NOMO-1 (cell line): Measurements from ENCODE around the gene FBXO41.
"Not testable (repeated sequence)": the region's sequence is repeated elsewhere in the genome, so short reads cannot be mapped to it uniquely, and the experiment has no call there.

Experiments
- DNase-seq, 2 experiments: peaks; one replicate each; lab custom pipeline; 2025; ENCODE audit not compliant: unreplicated experiment in 2 of 2; lab: John Stamatoyannopoulos, UW

FBXO41 gene

DNA sequence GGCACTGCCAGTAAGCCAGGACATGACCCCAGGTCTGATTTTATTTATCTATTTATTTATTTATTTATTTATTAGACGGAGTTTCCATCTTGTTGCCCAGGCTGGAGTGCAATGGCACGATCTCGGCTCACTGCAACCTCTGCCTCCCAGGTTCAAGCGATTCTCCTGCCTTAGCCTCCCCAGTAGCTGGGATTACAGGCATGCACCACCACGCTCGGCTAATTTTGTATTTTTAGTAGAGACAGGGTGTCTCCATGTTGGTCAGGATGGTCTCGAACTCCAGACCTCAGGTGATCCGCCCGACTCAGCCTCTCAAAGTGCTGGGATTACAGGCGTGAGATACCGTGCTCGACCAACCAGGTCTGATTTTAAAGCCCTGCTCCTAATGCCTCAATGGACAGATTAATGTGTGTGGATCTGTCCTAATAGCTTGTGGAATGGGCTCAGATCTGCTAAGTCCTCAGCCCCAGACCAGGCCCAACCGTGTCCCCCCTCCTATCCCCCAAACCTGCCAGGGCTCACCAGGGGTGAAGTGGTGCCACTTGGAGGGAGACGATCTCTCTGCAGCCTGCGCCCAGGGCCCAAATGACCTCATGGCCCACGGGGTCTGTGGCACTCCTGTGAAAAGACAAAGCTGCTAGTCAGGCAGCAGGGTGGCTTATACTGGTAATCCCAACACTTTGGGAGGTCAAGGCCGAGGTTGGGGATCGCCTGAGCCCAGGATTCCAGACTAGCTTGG is 21.4 kb downstream of the FBXO41 start:
- not testable (repeated sequence) for DNase-seq

GRCh38 chr2:73262108-73262651 is 22.1 kb downstream of the FBXO41 start:
- DNase-seq: no peak

GRCh38 chr2:73260338-73260984 is 23.8 kb downstream of the FBXO41 start:
- peak in 1 of 2 experiments; percentile 1 for DNase-seq

- no peak for DNase-seq
Observed at GRCh38 chr2:73259704-73260337, 24.5 kb downstream of the FBXO41 start.

- no peak for DNase-seq
Observed at GRCh38 chr2:73259276-73259675, 25.0 kb downstream of the FBXO41 start.

- DNase-seq: no peak
Observed at GRCh38 chr2:73258913-73259215, 25.4 kb downstream of the FBXO41 start.

- DNase-seq: no peak
Observed at GRCh38 chr2:73258186-73258912, 25.9 kb downstream of the FBXO41 start.

DNA sequence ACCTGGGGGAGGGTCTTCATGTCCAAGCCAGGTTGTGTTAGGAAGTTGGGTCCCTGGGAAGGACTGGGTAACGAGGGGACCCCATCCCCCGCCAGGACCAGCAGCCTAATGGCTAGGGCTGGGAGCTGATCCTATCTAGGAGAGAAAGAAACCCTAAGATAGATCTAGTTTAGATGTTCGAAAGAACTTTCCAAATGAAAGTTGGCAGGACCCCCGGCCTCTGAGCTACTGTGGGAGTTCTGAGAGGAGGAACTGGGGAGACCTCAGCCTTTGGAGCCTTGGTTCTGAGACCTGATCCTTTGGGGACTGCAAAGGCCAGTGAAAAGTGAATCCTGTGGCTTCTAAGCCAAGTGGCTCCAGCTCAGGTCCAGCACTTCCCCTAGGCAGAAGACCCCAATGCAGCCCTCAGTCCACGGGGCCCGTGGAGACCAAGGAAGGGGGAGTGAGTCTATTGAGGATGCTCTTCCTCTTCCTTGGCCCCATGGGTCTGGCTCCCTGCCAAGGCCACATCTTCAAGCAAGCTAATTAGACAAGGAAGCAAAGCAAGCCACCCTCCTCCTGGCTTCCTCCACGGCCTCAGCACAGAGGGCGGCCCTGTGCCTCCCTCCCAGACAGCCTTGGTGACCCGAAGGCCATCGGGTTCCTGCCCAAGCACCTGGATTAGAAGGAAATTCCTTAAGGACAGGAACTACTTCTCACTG is 26.7 kb downstream of the FBXO41 start:
- peak in 1 of 2 experiments; percentile 1 for DNase-seq

GRCh38 chr2:73257021-73257420 is 27.3 kb downstream of the FBXO41 start:
- DNase-seq: no peak

DNA sequence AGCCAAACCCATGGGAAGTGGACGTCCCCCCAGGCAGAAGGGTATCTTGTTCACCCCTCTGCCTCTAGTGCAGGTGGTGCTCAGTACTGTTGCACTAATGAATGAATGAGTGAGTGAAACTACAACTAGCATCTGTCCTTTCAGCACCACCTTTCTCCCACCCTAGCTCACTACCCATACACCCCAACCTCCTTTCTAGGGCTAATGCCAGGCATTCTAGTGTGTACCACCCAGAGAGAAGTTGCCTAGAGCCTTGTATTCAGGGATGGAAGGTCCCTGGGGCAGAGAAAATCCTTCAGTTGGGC is 27.7 kb downstream of the FBXO41 start:
- DNase-seq: no peak

DNA sequence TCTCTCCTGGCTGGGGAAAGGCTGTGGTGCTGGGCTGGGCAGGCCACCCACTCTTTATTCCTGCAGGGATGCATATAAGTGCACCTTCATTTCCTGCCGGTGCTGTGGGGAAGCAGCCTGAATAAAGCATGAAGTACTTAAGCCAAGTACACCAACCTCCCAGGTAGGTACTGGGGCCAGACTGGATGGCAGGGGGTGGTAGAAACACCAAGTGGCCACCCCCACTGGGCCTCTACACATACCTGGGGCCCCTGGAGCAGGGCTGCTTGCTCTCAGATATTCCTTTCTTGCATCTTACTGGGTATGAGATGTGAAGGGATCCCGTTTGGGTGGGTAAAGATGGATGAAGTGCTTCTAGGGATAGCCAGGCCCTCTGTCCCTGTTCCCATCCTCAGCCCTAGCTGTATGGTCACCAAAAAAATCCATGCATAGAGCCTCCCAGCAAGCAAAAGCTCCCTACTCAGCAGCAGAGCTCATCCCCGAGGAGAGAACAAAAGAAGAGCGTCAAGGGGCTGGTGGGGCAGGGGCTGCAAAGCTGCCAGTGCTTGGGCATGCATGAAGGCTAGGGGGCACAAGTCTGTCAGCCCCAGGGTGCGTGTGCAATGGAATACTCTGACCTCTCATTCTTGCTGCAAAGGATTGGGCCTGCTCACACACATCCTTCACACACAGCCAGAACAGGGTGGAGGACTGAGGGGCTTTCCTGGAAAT is 28.2 kb downstream of the FBXO41 start:
- no peak for DNase-seq

DNA sequence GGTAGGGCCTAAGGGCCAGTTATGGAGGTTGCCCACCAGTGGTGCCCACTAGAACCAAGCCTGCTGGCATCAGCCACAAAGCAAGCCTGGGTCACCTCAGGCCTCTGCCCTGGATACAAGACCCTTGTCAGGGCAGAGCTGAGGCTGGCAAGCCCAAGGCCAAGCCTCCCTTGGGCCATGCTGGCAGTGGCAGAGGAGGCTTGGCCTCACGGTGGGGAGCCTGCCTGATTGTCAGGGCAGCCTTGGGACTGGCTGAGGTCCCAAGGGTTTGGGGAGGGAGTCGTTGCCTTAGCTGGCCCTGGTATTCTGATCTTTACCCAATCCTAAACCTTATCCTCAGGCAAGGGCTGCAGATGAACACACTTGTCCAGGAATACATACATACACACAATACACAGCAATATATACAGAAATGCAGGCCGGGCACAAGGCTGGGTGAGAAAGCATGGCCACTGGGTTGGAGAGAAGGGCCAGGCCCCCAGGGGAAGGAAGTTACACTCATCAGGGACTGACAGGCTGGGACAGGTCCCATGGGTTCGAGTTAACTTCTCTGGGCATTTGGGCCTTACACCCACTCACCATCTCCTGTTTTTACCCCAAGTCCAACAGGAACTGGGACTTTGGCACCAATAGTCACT is 29.2 kb downstream of the FBXO41 start:
- no peak for DNase-seq

- no peak for DNase-seq
Observed at GRCh38 chr2:73254343-73255006, 29.8 kb downstream of the FBXO41 start.

GRCh38 chr2:73253901-73254300 is 30.4 kb downstream of the FBXO41 start:
- DNase-seq: peak; percentile 34 to 67

DNA sequence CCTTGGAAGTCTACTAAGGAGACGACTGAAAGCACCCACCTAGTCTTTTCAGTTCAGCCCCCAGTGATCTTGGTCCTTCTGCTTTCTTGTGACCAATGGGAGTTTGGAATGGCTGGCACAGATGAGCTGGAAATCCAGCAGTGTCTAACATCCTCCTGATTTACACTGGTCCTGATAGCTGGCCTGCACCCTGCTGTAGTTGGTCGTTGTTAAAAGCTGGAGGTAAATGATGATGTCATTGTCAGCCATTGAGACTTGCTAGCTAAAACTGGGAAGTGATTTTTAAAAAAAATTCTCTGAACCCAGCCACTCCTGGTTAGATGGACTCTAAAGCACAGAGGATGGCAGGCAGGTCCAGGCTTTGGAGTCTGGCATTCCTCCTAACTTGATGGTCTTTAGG is 30.9 kb downstream of the FBXO41 start:
- DNase-seq: no peak

DNA sequence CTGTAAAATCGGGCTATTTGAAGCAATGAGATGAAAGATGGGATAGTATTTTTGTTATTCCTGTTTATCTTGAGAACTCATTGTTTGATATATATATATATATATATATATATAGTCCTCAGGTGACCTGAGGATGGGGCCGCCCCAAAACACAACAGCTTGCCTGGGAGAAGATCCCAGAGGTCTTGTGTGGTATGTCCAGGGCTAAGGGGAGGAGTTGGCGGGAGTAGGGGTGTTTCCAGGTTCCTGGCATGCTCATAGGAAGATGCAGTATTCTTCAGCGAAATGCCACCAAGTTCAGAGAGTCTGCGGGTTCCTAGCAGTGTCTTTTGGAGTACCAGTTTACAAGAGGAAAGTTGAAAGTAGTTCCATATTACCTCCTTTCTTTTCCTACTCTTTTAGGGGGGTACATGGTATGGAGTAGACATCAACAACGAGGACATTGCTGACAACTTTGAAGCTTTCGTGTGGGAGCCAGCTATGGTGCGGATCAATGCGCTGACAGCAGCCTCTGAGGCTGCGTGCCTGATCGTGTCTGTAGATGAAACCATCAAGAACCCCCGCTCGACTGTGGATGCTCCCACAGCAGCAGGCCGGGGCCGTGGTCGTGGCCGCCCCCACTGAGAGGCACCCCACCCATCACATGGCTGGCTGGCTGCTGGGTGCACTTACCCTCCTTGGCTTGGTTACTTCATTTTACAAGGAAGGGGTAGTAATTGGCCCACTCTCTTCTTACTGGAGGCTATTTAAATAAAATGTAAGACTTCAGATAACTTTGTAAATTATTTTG is 31.8 kb downstream of the FBXO41 start:
- DNase-seq: no peak

DNA sequence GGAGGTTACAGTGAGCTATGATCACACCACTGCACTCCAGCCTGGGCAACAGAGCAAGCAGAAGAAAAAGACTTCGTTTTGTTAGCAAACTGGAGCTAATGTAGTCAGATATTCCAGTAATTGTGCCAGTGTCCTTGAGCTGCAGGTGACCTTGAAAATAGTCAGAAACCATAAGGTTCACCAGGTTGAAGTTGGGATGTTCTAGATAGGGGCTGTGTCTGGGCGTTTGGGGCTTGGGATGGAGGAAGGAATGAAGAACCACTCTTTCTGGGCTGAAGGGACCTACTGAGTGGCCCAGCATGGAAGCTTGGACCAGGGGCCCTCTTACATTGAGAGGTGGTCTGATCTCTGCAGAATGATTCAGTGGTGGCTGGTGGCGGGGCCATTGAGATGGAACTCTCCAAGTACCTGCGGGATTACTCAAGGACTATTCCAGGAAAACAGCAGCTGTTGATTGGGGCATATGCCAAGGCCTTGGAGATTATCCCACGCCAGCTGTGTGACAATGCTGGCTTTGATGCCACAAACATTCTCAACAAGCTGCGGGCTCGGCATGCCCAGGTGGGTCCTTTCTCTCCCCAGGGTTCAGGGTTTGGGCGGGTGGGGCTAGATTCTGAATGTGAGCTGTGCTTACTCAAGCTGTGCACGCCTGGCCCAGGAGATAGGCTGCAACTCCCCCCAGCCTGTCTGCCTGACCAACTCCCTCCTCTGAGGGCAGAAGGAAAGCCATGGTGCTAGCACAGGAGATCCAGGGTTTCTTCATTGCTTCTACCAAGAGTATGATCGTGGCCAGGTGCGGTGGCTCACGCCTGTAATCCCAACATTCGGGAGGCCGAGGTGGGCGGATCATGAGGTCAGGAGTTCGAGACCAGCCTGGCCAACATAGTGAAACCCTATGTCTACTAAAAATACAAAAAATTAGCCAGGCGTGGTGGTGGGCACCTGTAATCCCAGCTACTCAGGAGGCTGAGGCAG is 33.1 kb downstream of the FBXO41 start:
- no peak for DNase-seq
